ENCODE data around the gene MKI67. TPM values are rescaled to one million over a fixed set of nuclear protein-coding genes. Genes with fewer than 3 reads are reported as not detected.
A peak's percentile ranks its signal among the peaks of the same experiment; 100 is the strongest.
"Not testable (repeated sequence)": the region's sequence is repeated elsewhere in the genome, so short reads cannot be mapped to it uniquely, and the experiment has no call there.

MKI67 gene
- total RNA-seq, 1 donor from 2014 or later, result 159 TPM

DNA sequence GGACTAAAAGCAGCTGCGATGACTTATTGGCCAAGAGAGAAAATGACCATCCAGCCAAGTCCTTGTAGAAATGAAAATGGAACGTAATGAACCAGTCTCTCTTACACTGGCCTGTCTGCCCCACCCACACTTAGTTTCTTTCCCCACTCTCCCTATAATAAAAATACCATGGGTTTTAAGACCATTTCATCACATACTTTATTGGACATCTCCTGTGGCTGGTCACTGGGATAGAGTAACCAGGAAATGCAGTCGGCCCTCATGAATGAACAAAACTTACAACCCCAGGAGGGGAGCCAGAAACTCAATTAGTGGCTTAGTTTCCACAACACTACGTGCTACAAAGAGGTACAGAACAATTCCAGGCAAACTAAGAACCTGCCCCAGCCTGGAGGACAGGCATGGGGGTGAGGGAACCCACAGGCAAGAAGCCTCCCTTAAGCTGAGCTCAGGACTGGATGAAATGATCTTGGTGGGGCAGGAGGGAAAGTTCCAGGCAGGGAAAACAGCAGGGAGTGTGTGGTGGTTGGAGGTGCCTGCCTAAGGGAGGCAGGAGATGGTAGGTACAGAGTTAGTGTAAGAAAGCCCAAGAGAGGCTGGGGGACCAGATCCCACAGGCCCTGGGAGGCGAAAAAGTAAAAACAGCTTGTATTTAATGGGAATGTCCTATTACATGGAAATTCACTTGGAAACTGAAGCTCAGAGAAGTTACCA lies 29.6 kb downstream of the MKI67 start:
- H3K9me3 Mint-ChIP-seq, result no peaks in the 10 kb centered on the region
- peaks cover 50% of the 10 kb centered on the region for H3K4me1 Mint-ChIP-seq (ENCODE audit: low read depth)
- DNase-seq (ENCODE audit: low spot score), result no peak
- no peak overlapping the region for H3K4me3 Mint-ChIP-seq
- intact Hi-C loops (cut with micrococcal nuclease), result loop anchor here (2.0 kb wide), 1 partner anchor 26 kb away; no protein-coding TSS in a partner anchor
- peak overlapping the region; percentile 65 for H3K27ac Mint-ChIP-seq
- no peaks in the 10 kb centered on the region for H3K27me3 Mint-ChIP-seq (ENCODE audit: insufficient read depth)
- H3K36me3 Mint-ChIP-seq (ENCODE audit: low read depth), result peaks cover 47% of the 10 kb centered on the region

- Mint-ChIP-seq H3K36me3 (ENCODE audit: low read depth) (peaks cover 41% of the 10 kb centered on the region), H3K27ac (peak overlapping the region; percentile 65), H3K27me3 (ENCODE audit: insufficient read depth) (no peaks in the 10 kb centered on the region), H3K4me3 (no peak overlapping the region), H3K4me1 (ENCODE audit: low read depth) (peaks cover 44% of the 10 kb centered on the region), H3K9me3 (no peaks in the 10 kb centered on the region)
- intact Hi-C loops (cut with micrococcal nuclease), result loop anchor here (2.0 kb wide), 1 partner anchor 27 kb away; no protein-coding TSS in a partner anchor
- DNase-seq (ENCODE audit: low spot score), result no peak
These were observed 30.3 kb downstream of the MKI67 start for GRCh38 chr10:128095753-128096469.

GRCh38 chr10:128095027-128095752 lies 31.0 kb downstream of the MKI67 start:
- Mint-ChIP-seq H3K36me3 (ENCODE audit: low read depth) (peaks cover 36% of the 10 kb centered on the region), H3K27ac (peak overlapping the region; percentile 61), H3K4me1 (ENCODE audit: low read depth) (peaks cover 44% of the 10 kb centered on the region), H3K9me3 (no peaks in the 10 kb centered on the region), H3K27me3 (ENCODE audit: insufficient read depth) (no peaks in the 10 kb centered on the region), H3K4me3 (no peak overlapping the region)
- no peak for DNase-seq (ENCODE audit: low spot score)
- intact Hi-C loops (cut with micrococcal nuclease), result no loop called here

- H3K27me3 Mint-ChIP-seq (ENCODE audit: insufficient read depth); H3K9me3 Mint-ChIP-seq; H3K4me3 Mint-ChIP-seq; intact Hi-C loops (cut with micrococcal nuclease); DNase-seq (ENCODE audit: low spot score); H3K27ac Mint-ChIP-seq: not testable (repeated sequence)
- peaks cover 44% of the 10 kb centered on the region for H3K4me1 Mint-ChIP-seq (ENCODE audit: low read depth)
- peaks cover 32% of the 10 kb centered on the region for H3K36me3 Mint-ChIP-seq (ENCODE audit: low read depth)
These were observed 31.6 kb downstream of the MKI67 start for GRCh38 chr10:128094596-128094995.

GRCh38 chr10:128092454-128092853 lies 33.8 kb downstream of the MKI67 start:
- Mint-ChIP-seq H3K27ac (no peak overlapping the region), H3K9me3 (no peaks in the 10 kb centered on the region), H3K36me3 (ENCODE audit: low read depth) (peaks cover 16% of the 10 kb centered on the region), H3K4me1 (ENCODE audit: low read depth) (peaks cover 32% of the 10 kb centered on the region), H3K27me3 (ENCODE audit: insufficient read depth) (no peaks in the 10 kb centered on the region), H3K4me3 (no peak overlapping the region)
- DNase-seq (ENCODE audit: low spot score), result no peak
- intact Hi-C loops (cut with micrococcal nuclease), result no loop called here

- Mint-ChIP-seq H3K9me3 (no peaks in the 10 kb centered on the region), H3K4me3 (no peak overlapping the region), H3K27ac (no peak overlapping the region), H3K36me3 (ENCODE audit: low read depth) (peaks cover 11% of the 10 kb centered on the region), H3K4me1 (ENCODE audit: low read depth) (peaks cover 25% of the 10 kb centered on the region), H3K27me3 (ENCODE audit: insufficient read depth) (no peaks in the 10 kb centered on the region)
- intact Hi-C loops (cut with micrococcal nuclease), result no loop called here
- DNase-seq (ENCODE audit: low spot score), result no peak
These were observed 34.5 kb downstream of the MKI67 start for GRCh38 chr10:128091636-128092210.

DNA sequence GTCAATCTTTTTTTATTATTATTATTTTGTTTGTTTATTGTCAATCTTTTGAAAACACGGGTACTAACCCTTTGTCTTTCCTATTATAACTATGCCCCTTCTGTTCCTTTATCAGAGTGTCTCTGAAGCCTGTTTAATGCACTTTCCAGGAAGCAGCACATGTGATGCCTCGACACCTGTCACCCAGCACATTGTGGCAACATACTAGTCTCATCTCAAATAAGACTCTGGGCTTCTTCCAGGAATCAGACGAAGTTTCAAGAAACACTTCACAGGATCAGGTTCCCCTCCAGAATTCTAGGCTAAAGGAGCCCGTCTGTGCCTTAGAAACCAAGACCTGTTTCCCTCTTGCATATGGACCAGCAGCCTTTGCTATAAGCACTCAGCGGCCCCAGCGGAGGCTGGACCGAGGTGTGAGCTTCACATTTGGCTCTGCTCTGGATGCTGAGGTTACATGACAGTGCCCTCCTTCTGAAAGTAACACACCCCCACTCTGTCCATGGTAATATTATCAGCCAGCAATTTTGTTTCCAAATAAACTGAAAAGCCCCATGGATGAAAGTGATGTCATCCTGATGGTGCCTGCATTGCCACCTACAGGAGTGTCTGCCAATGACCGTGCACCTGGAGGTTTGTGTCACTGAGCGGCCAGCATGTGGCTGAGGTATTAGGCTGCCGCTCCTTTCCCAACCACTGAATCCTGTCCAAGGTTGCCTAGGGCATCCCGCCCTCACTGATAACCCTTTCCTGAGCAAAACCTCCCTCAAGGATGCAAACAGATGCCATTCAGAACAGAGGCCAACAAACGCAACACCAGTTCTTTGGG lies 38.1 kb downstream of the MKI67 start:
- no peak for DNase-seq (ENCODE audit: low spot score)
- no peak overlapping the region for H3K27ac Mint-ChIP-seq
- peaks cover 5% of the 10 kb centered on the region for H3K4me1 Mint-ChIP-seq (ENCODE audit: low read depth)
- H3K4me3 Mint-ChIP-seq, result no peak overlapping the region
- intact Hi-C loops (cut with micrococcal nuclease), result no loop called here
- H3K36me3 Mint-ChIP-seq (ENCODE audit: low read depth), result peaks cover 11% of the 10 kb centered on the region
- no peaks in the 10 kb centered on the region for H3K27me3 Mint-ChIP-seq (ENCODE audit: insufficient read depth)
- H3K9me3 Mint-ChIP-seq, result no peaks in the 10 kb centered on the region

DNA sequence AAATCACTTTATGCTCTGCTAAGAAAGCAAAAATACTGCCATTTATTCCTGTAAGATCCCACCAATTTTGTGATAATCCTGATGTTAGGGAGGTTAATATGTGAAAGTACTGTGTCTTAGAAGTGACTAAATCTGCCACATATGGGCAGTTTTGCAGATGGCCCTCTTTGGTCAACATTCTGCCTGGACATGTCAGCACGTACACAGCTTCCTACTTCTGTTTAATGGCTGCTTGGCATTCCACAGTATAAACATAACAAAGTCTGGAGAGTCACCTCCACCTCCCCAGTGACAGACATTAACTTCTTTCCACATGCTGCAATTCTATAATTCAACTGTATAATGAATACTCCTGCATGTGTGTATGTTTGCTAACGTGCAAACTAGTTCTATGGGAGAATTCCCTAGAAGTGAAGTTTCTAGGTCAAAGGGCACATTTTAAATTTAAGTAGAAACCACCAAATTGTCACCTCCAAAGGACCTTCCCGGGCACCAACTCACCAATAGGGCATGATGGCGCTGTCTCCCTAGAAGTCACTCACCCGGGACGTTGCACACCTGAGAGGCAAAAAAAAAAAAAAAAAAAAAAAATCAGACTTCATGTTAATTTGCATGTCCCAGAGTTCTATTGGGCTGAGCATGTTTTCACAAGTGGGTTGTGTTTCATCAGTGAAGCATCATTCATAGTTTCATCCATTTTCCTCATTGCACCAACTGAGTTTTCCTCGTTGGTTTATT lies 38.9 kb downstream of the MKI67 start:
- Mint-ChIP-seq H3K36me3 (ENCODE audit: low read depth) (peaks cover 11% of the 10 kb centered on the region), H3K27me3 (ENCODE audit: insufficient read depth) (no peaks in the 10 kb centered on the region), H3K4me3 (no peak overlapping the region), H3K27ac (no peak overlapping the region), H3K4me1 (ENCODE audit: low read depth) (peaks cover 5% of the 10 kb centered on the region), H3K9me3 (no peaks in the 10 kb centered on the region)
- intact Hi-C loops (cut with micrococcal nuclease), result no loop called here
- no peak for DNase-seq (ENCODE audit: low spot score)

DNA sequence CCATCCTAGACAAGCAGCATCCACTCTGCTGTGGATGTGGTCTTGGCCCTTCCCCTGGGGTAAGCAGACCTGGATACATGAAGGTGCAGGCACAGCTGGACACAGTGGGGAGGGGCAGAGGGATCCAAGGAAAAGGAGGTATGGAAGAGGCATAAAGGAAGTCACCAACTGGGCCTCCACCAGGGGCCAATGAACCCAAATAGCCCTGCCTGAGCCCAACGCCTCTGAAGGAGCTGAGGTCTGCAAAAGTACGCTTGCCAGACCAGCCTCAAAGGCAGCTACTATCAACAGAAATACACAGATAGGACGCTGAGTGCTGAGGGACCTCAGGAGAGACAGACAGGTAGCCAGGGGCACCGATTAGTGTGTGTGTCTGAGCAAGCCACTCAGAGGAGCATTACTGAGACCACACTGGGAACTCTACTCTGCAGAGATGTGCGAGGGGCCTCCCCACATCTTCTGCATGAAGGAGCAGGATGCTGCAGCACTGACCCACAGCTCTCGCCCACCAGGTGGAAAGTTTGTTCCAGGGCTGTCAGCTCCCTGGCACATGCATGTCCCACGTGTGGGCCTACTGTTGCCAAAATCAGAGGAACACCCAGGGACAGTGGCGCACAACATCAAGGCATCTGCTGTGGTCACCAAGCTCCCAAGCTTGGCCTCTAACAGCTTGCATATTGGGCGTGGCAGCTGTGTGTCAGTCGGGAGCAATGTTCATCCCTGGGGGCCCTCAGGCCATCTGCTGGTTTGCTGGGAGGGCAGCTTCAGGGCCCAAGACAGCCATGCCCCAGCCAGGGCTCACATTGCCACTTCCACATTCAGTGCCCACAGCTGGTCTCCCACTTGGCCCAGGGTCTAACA lies 40.0 kb downstream of the MKI67 start:
- Mint-ChIP-seq H3K27me3 (ENCODE audit: insufficient read depth) (no peaks in the 10 kb centered on the region), H3K27ac (no peak overlapping the region), H3K4me1 (ENCODE audit: low read depth) (peaks cover 5% of the 10 kb centered on the region), H3K9me3 (no peaks in the 10 kb centered on the region), H3K36me3 (ENCODE audit: low read depth) (peaks cover 11% of the 10 kb centered on the region), H3K4me3 (no peak overlapping the region)
- no peak for DNase-seq (ENCODE audit: low spot score)
- intact Hi-C loops (cut with micrococcal nuclease), result no loop called here

GRCh38 chr10:128084991-128085390 lies 41.2 kb downstream of the MKI67 start:
- no peaks in the 10 kb centered on the region for H3K27me3 Mint-ChIP-seq (ENCODE audit: insufficient read depth)
- H3K9me3 Mint-ChIP-seq, result no peaks in the 10 kb centered on the region
- peaks cover 5% of the 10 kb centered on the region for H3K4me1 Mint-ChIP-seq (ENCODE audit: low read depth)
- intact Hi-C loops (cut with micrococcal nuclease), result no loop called here
- H3K36me3 Mint-ChIP-seq (ENCODE audit: low read depth), result peaks cover 22% of the 10 kb centered on the region
- no peak overlapping the region for H3K4me3 Mint-ChIP-seq
- DNase-seq (ENCODE audit: low spot score), result no peak
- H3K27ac Mint-ChIP-seq, result no peak overlapping the region

- Mint-ChIP-seq H3K27ac (no peak overlapping the region), H3K27me3 (ENCODE audit: insufficient read depth) (no peaks in the 10 kb centered on the region), H3K4me3 (no peak overlapping the region), H3K4me1 (ENCODE audit: low read depth) (peaks cover 5% of the 10 kb centered on the region), H3K9me3 (no peaks in the 10 kb centered on the region), H3K36me3 (ENCODE audit: low read depth) (peaks cover 26% of the 10 kb centered on the region)
- no peak for DNase-seq (ENCODE audit: low spot score)
- intact Hi-C loops (cut with micrococcal nuclease), result no loop called here
These were observed 41.9 kb downstream of the MKI67 start for GRCh38 chr10:128084364-128084763.
